NCI-H1105 (cell line): Measurements from ENCODE around the gene CLCN7.

Experiments used
- DNase-seq: peaks from one replicate; lab custom pipeline; 2025; lab: John Stamatoyannopoulos, UW

Gene CLCN7

DNA sequence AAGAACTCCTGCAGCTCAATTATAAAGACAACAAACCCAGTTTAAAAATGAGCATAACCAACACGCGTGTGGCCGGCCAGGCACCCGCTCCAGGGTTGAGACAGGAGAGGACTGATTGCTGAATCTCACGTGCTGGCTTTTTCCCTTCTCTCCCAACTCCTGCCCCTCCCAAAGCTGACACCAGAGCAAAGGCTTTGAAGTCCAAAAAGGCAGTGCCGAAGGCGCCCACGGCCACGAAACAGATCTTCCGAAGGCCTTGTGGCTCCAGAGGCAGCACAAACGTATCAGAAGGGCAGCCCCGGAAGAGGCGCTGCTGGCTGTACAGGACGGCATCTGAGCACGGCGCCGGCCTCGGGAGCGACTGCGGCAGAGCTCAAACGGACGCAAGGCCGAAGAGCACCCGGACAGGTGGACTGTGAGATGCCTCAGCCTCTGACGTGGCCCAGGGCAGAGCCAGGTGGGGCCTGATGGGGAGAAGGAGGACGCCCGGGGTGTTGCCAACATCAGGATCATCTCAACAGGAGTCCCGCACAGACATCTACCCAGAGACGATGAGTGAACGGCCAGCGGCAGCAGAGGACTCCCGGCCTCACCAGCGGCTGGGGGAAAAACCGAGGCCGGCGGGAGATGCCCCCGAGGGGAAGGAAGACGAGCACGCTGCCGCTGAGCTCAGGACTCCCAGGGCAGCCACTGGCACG is 10.5 kb downstream of the CLCN7 start:
- no peak for DNase-seq

- no peak for DNase-seq
These were observed 13.7 kb downstream of the CLCN7 start for GRCh38 chr16:1461146-1461545.

- no peak for DNase-seq
These were observed 14.2 kb downstream of the CLCN7 start for GRCh38 chr16:1460602-1461138.

DNA sequence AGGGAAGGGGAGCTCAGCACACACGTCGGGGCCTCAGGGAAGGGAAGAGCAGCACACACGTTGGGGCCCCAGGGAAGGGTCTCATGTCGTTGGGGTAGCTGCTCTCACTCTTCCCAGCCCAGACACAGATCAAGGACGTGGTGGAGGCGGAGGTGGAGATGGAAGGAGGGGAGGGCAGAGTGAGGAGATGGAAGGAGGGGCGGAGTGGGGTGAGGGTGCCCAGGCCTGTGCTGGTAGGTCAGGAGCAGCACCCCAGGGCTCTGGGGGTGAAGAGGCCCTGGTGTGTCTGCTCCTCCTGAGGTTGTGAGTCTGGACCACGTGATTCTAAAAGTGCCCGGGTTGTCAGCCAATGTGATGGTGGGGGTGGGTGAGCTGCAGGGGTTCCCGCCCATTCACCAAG is 14.9 kb downstream of the CLCN7 start:
- no peak for DNase-seq

- no peak for DNase-seq
These were observed 15.9 kb downstream of the CLCN7 start for GRCh38 chr16:1458977-1459341.

DNA sequence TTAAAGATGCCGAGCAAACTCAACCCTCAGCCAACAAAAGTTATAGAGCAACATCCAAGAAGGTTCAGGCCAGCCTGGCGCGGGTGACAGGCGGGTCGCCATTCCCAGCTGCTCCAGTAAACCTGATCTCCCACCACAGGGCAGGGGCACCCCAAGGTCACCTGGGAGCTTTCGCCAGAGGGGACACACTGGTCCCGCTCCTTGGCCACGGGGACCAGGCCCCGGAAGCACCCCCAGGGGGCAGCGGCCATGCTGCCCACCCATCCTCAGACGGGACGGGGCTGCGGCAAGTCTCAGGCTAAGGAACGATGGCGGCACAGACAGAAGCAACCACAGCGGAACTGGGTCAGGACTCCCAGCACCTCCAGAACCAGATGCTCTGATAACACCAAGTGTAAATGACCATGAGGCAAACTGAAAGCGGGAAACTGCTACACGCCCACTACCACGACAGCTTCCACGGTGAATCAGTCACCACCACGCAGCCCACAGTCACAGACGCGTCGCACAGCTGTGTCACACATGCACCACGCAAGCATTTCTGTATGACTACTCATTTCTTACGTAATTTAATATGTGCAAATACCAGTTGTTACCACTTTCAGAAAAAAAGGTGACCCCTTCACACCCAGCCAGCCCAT is 16.4 kb downstream of the CLCN7 start:
- no peak for DNase-seq

DNA sequence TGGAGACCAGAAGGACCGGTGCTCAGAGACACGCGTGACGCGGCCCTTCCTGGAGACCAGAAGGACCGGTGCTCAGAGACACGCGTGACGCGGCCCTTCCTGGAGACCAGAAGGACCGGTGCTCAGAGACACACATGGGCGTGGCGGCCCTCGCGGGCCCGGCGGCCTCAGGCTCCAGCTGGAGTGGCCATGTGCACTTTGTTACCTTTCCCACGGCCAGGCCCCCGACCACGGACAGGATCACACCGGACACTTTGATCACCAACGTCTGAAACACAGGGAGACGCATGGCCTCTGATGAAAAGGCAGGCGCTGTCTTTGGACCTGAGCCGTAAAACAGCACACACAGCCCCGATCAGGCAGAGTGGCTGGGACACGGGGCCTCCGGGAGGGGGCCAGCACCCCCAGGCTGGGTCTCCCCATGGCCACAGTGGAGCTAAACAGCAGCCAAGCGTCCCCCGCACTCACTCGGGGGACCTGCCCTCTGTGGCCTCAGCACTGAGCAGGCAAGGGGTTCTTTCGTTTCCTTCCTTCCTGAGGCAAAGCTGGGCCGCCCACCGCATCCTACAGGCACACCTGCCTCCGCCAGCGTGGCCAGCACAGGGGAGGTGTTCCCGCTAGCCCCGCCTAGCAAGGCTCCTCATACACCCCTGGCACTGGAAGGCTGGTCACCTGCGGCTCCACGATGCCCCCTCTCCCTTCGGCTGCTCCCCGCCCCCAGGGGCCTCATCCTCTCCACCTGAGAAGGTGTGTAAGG is 17.2 kb downstream of the CLCN7 start:
- DNase-seq: no peak

GRCh38 chr16:1456951-1457350 is 17.9 kb downstream of the CLCN7 start:
- DNase-seq: no peak

DNA sequence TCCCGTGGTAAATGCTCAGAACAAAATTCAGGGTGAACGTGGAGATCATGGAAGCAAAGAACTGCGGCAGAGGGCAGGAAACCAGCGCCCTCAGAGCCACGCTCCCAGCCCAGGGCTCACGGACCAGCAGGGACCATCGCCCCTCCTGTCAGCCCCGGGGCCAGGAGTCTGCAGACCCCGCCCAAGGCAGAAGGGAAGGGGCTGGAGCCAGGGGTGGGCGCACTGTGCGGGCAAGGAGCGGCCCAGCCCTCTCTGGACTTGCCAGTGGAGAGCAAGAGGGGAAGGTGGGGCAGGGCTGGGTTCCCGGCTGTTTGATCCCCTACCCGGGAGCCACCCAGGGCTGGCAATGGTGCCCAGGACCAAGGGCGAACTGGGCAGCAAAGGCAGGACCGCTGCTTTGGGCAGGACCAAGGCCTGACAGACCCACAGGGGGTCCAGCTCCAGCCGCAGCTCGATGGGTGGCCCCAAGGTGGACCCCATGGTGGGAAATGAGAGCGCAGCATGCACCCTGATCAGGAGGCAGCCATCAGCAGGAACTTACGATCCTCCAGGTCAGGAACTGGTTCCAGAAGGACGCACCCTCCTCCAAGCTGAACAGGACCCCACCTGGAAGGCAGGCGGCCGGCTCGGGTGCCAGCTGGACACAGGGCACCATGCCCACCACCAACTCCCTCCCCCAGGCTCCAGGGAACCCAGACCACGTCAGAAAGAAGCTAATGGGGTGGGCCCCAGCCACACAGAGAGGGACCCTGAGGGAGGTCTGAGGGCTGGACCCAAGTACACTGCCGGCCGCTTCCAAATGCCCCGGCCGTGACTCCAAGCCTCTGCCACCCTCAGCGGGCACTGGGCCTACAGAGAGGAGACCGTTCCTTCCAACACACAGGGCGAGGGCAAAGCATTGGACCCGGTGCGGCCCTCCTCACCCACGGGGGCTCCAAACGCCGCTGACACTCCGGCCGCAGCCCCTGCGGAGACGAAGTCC is 19.3 kb downstream of the CLCN7 start:
- DNase-seq: no peak

DNA sequence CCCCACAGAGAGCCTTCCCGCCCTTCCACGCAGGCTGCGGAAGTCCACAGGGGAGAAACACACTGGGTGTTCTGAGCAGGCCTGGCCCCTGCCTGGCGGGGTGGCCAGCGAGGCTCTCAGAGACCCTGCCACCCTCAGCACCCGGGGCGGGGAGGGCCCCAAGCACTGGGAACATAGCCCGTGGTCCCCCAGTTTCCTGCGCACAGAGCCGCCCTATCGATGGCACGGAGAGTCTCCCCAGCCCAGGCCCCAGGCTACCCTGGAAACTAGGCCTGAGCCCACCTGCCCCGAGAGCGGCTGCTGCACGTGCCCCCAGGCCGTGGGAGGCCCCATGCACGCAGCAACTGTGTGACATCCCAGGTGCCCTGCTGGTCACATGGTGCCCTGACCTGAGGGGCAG is 20.3 kb downstream of the CLCN7 start:
- no peak for DNase-seq

GRCh38 chr16:1453316-1453715 is 21.5 kb downstream of the CLCN7 start:
- DNase-seq: no peak

DNA sequence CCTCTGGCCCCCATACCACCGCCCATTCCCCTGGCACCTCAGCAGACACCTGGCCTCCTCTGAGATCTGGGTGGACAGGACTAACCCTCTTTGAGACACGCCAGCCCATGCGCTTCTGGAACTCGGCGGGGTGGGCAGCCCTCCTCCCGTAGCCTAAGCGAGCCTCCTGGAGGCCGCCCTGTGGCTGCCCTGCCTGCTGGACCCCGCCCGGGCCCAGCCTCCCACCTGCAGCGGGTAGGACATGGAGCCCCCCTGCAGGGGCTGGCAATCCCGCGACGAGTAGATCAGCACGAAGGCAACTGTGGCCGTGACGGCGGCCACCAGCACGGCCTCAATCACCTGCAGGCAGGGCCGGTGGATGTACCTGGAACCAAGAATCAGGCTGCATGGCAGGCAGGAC is 22.3 kb downstream of the CLCN7 start:
- no peak for DNase-seq

- no peak for DNase-seq
These were observed 23.0 kb downstream of the CLCN7 start for GRCh38 chr16:1451702-1452392.

DNA sequence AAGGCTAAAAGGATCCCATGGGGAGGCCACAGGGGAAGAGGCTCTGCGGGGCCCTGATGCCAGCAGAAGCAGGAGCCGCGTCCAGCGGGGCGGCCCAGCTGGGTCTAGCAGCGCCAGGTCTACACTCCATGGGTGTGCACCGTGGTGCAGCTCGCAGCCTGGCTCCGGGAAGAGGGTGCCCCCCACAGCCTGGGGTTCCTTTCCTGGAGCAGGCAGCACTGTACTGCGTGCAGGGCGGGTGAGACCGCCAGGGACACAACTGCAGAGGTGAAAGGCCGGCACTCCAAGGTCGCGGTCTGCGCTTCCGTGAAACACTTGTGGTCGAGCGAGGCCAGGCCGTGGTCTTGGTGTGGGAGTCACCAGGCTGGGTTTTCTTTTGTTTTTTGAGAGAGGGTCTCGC is 24.0 kb downstream of the CLCN7 start:
- no peak for DNase-seq

DNA sequence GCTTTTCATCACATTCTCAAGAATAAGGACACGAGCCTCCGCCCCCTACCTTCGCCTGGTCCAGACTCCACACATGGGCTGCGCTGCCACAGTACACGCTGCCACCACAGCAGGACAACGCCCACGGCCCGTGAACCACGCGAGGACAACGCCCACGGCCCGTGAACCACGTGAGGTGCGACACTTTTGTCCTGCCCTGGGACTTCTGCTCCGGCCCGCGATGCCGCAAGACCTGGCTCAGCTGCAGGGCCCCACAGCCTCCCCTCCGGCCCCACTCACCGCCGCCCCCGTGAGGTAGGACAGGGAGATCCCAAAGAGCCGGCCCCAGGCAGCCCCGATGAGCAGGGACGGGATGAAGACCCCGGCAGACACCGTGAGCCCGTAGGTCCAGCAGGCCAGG is 24.6 kb downstream of the CLCN7 start:
- DNase-seq: no peak

- no peak for DNase-seq
These were observed 25.5 kb downstream of the CLCN7 start for GRCh38 chr16:1449201-1449788.

GRCh38 chr16:1448536-1449116 is 26.2 kb downstream of the CLCN7 start:
- no peak for DNase-seq

DNA sequence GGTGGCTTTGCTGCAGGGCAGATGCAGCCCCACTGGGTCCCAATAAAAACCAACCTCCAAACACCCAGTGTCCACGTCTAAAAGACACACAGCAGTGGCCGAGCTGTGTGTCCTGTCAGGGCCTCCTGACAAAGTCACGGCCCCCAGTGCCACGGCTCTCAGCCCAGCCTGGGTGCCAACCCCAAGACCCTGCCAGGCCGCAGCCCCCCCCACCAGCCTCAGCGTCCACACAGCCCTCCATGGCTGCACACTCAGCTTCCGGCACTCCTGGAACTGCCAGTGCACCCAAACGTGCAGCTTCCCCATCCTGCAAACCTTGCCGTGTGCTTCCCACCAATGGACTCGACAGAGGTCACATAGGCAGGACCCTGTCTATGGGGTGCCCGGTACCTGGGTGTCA is 26.9 kb downstream of the CLCN7 start:
- no peak for DNase-seq

DNA sequence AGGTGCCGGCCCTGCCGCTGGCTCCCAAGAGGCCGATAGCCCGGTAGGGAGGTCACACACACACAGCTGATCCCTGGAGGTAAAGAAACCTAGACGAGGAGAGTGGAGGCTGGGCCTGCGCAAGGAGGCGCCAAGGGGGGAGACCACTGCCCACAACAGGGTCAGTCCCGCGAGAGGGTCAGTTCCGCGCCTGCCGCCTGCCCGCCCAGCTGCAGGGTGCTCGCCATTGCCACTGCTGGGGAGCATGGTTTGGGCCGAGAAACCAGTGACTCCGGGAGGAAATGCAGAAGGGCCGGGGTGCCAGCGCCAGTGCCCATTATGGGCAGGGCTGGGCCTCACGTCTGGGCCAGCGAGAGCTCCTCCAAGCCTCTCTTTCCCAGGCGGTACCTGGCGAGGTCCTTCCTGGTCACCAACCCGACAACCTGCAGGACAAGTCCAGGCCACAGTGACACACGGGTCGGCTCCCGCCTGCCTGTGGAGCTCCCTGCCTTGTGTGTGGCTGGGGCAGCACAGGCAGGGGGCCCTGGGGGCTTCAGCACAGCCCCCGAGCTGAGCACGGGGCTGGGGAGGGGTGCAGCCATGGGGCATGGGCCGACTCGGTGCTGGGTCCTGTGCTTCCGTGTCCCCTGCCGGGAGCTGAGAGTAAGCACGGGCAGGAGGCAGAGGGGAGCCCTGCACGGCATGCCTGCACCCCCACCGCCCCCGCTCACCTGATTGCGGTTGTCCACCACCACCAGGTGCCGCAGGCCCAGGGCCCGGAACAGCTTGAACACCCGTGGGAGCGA is 28.3 kb downstream of the CLCN7 start:
- DNase-seq: no peak
